CD4-positive, alpha-beta T cell treated with Interleukin-17A for 4 hours (primary cell): Measurements from ENCODE around the gene GAPVD1.
"Not testable (repeated sequence)": the region's sequence is repeated elsewhere in the genome, so short reads cannot be mapped to it uniquely, and the experiment has no call there.

Source experiments
- DNase-seq: peaks from one replicate; pipeline ENCODE4 v3.0.0-alpha.2; 2020; ENCODE audit warnings: mixed read lengths

The GAPVD1 gene

GRCh38 chr9:125312411-125312810 lies 50.8 kb downstream of the GAPVD1 start:
- no peak for DNase-seq

GRCh38 chr9:125316359-125316758 lies 54.7 kb downstream of the GAPVD1 start:
- not testable (repeated sequence) for DNase-seq

- no peak for DNase-seq
These were observed 56.1 kb downstream of the GAPVD1 start for GRCh38 chr9:125317704-125318103.

GRCh38 chr9:125321496-125321895 lies 59.9 kb downstream of the GAPVD1 start:
- no peak for DNase-seq

GRCh38 chr9:125323615-125324014 lies 62.0 kb downstream of the GAPVD1 start:
- DNase-seq: no peak

GRCh38 chr9:125325826-125326225 lies 64.2 kb downstream of the GAPVD1 start:
- DNase-seq: no peak

GRCh38 chr9:125329978-125330377 lies 68.4 kb downstream of the GAPVD1 start:
- DNase-seq: no peak

GRCh38 chr9:125330587-125330986 lies 69.0 kb downstream of the GAPVD1 start:
- no peak for DNase-seq

GRCh38 chr9:125332527-125332926 lies 70.9 kb downstream of the GAPVD1 start:
- DNase-seq: no peak

GRCh38 chr9:125337236-125337635 lies 75.6 kb downstream of the GAPVD1 start:
- DNase-seq: no peak

- DNase-seq: no peak
These were observed 77.3 kb downstream of the GAPVD1 start for GRCh38 chr9:125338929-125339328.

GRCh38 chr9:125341566-125341965 lies 79.9 kb downstream of the GAPVD1 start:
- DNase-seq: no peak

- DNase-seq: no peak
These were observed 82.1 kb downstream of the GAPVD1 start for GRCh38 chr9:125343518-125344275.

- no peak for DNase-seq
These were observed 84.6 kb downstream of the GAPVD1 start for GRCh38 chr9:125346080-125346732.

- no peak for DNase-seq
These were observed 94.0 kb downstream of the GAPVD1 start for GRCh38 chr9:125355601-125356000.

GRCh38 chr9:125356032-125356431 lies 94.4 kb downstream of the GAPVD1 start:
- no peak for DNase-seq

GRCh38 chr9:125359011-125359410 lies 97.4 kb downstream of the GAPVD1 start:
- DNase-seq: no peak

- no peak for DNase-seq
These were observed 99.0 kb downstream of the GAPVD1 start for GRCh38 chr9:125360601-125361000.

- DNase-seq: peak; percentile 17
These were observed 100.4 kb downstream of the GAPVD1 start for GRCh38 chr9:125361837-125362531.

- no peak for DNase-seq
These were observed 105.0 kb downstream of the GAPVD1 start for GRCh38 chr9:125366676-125367075.

GRCh38 chr9:125370786-125371185 lies 109.2 kb downstream of the GAPVD1 start:
- DNase-seq: no peak

GRCh38 chr9:125372441-125373226 lies 111.0 kb downstream of the GAPVD1 start:
- DNase-seq: no peak
